ENCODE measurements around the gene CHN1.

The CHN1 gene

GRCh38 chr2:174878537-174879147 is 126.5 kb downstream of the CHN1 start:
- DNase-seq (ENCODE audit: low spot score) = peak; percentile 5
- CTCF ChIA-PET = interaction anchor here (0.5 to 0.6 kb wide), 2 partner anchors 19 to 109 kb away, joined by 3 to 4 read pairs; no protein-coding TSS in a partner anchor
- POLR2A ChIA-PET (ENCODE audit: low non-redundant PET) = no interaction called here
- no peak overlapping the region for H3K27ac ChIP-seq
- TF ChIP-seq CTCF (conservative IDR thresholded peaks at IDR 0.05; ENCODE audit: low read depth) = no peak

GRCh38 chr2:174877751-174878150 is 127.4 kb downstream of the CHN1 start:
- no peak overlapping the region for H3K27ac ChIP-seq
- TF ChIP-seq CTCF (conservative IDR thresholded peaks at IDR 0.05; ENCODE audit: low read depth) = no peak
- ChIA-PET CTCF (interaction anchor here (0.5 kb wide), 1 partner anchor 20 kb away, joined by 3 read pairs; no protein-coding TSS in a partner anchor), POLR2A (ENCODE audit: low non-redundant PET) (interaction anchor here (0.6 kb wide), 1 partner anchor 1255 kb away, joined by 3 read pairs; no protein-coding TSS in a partner anchor)
- DNase-seq (ENCODE audit: low spot score) = no peak

DNA sequence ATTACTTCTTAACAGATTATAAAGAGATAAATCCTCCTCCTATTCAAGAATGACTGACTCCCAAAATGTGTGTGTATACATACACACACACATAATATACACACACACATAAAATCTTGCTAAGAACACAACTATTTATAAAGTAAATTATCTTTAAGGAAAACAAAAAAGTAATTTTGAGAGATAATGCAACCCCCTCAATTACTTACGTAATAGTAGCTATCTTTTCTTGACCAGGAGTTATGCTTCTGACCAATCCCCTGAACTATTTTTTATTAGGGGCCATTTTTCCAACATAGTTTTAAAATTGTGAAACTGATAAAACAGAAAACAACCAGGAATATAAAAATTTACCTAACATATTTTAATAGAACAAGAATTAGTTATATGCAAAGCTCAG is 127.9 kb downstream of the CHN1 start:
- no peak for DNase-seq (ENCODE audit: low spot score)
- no peak for TF ChIP-seq CTCF (conservative IDR thresholded peaks at IDR 0.05; ENCODE audit: low read depth)
- ChIA-PET POLR2A (ENCODE audit: low non-redundant PET) (no interaction called here), CTCF (no interaction called here)
- no peak overlapping the region for H3K27ac ChIP-seq

- CTCF ChIA-PET = no interaction called here
- DNase-seq (ENCODE audit: low spot score) = no peak
- H3K27ac ChIP-seq = no peak overlapping the region
- no peak for TF ChIP-seq CTCF (conservative IDR thresholded peaks at IDR 0.05; ENCODE audit: low read depth)
- POLR2A ChIA-PET (ENCODE audit: low non-redundant PET) = no interaction called here
These were observed 131.1 kb downstream of the CHN1 start for GRCh38 chr2:174874085-174874484.

- CTCF ChIA-PET = no interaction called here
- TF ChIP-seq CTCF (conservative IDR thresholded peaks at IDR 0.05; ENCODE audit: low read depth) = no peak
- DNase-seq (ENCODE audit: low spot score) = no peak
- POLR2A ChIA-PET (ENCODE audit: low non-redundant PET) = no interaction called here
- no peak overlapping the region for H3K27ac ChIP-seq
These were observed 131.7 kb downstream of the CHN1 start for GRCh38 chr2:174873471-174873870.

GRCh38 chr2:174870787-174871186 is 134.4 kb downstream of the CHN1 start:
- ChIA-PET POLR2A (ENCODE audit: low non-redundant PET) (no interaction called here), CTCF (no interaction called here)
- no peak for DNase-seq (ENCODE audit: low spot score)
- no peak for TF ChIP-seq CTCF (conservative IDR thresholded peaks at IDR 0.05; ENCODE audit: low read depth)
- H3K27ac ChIP-seq = no peak overlapping the region

Data from RWPE1 (cell line).